HG03103 (cell line): Measurements from ENCODE around the gene LPP.

ENCODE experiments used
- ATAC-seq: cut with Tn5 transposase; IDR thresholded peaks from one replicate; pipeline ENCODE4 v1.9.1; 2021; ENCODE audit warnings: low read depth; ENCODE audit not compliant: unreplicated experiment

LPP gene

DNA sequence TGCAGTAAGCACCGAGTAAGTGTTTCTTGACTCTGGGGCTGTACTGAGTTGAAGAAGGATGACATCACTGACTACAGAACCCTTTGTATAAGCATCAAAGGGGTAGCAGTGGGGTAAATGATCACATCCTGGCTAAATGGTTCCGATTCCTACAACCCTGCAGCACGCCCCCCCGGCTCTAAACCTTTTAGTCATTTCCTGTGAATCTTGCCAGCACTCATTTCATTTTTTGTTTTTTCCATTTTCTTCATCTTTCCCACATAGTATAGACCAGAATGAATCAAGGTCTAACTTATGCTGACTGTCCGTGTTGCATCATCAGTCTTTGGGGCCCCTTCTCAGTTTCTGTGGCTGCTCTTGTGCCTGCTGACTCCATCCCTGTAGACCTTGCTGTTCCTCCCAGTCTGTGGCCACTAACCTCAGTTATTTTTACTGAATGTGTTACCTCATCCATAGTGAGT lies 634.7 kb downstream of the LPP start:
- ATAC-seq = no peak

DNA sequence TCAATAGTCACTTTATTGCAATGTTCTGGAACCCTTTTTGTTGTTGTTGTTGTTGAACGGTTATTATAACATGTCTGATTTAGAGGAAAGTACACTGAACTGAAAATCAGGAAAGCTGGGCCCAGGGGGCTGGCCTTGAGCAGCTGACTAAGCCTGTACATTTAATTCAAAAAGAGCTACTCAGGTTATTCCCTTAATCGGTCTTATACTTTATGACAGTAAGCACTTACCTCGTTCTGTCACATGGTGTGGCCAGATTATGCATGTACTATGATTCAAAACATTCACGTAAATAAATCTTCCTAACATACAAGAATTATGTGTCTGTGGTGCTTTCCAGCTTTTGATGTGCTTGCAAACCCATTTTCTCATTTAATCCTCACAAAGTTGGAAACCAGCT lies 635.3 kb downstream of the LPP start:
- ATAC-seq = no peak

DNA sequence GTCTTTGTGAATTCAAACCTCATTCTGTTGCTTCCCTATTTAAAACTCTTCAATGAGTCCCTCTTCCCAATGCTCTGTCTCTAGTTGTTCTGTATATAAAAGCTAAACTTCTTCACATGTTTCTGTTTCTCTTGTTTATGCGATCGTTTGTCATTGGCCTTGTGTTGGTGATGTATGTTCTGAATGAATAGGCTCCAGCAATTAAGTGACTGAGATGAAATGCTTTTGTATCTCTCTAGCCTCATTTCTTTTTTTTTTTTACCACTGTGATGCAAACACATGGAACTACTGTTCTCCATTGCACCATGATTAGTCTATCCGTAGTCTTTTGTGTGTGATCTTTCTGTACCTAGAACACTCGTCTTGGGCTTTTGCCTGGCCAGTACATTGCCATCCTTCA lies 637.4 kb downstream of the LPP start:
- ATAC-seq = no peak

DNA sequence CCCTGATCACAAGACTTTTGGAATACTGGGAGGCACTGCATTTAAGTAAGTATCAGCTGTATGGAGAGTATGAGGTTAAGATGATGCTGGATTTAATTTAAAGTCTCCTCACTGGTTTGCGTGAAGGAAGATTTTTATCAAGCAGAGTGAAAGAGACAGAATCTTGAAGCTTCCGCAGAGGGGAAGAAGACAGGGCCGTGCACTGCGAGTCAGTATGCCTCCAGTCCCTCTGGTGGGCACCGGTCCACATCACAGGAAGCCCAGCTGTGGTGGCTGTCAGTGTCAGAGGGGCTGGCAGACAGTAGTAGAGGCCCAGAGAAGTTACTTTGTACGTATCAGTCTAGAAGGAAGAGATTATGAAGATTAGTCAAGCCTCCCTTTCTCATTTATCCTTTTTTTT lies 638.8 kb downstream of the LPP start:
- ATAC-seq = no peak

DNA sequence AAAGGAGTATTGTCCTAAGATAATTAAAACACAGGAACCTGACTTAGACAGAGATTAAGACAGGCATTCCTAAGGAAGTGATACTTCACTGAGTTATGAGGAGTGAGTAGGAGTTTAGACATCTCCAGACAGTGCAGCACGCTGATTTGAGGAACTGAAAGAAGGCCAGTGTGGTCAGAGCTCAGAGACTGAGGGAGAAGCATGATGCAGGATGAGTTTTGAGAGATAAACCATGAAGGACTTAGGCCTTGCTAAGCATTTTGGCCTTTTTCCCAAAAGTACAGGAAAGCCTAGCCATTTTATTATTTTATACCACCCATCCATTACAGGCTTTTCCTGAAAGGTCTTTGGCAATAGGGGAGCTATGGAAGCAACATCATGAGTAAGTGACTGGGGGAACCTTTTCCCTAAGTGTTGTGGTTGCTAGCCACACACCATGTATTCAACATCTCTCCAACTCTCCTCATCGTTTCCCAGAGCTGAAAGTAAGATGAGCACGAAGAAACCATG lies 642.2 kb downstream of the LPP start:
- peak; percentile 78 for ATAC-seq

DNA sequence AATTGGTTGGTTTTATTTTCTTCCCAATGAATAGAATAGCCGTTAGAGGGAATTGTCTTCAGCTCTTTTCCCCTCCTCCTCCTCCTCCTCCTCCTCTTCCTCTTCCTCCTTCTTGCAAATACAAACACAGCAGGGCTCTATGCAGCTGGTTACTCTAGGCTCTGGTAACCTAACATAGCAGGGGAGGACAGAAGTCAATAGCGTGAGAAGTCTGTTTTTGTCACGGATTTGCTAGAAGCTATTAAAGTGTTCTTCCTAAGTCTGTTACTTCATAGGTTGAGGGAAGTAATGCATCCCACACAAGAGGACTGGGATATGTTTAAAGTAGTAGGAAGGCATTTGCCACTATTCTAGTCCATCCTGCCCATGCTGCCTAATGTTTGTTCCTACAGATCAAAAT lies 643.1 kb downstream of the LPP start:
- no peak for ATAC-seq

DNA sequence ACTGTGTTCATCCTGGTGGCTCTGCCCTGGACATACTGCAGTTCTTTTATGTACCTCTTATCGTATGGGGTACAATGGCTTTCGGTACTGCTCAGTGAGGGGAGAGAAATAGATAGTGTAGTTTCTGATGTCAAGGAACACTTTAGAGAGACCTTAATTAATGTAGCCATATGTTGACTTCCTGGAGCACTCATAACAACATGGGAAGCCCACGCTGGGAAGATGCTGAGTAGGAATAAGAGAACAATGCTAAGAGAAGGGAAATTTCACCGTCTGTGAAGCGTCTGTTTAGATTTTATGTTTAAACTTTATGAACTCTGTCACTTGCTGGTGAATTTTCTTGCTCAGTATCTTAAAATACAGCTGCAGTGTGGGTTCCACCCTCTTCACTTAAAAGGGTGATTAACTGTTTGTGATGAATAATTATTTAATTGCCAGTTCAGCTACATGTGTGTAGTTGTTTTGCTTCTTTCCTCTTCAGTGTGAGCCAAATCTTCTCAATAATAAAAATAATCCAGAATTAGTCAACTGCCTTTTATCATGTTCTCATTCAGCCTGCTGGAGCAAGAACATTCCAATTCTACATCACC lies 644.7 kb downstream of the LPP start:
- no peak for ATAC-seq

DNA sequence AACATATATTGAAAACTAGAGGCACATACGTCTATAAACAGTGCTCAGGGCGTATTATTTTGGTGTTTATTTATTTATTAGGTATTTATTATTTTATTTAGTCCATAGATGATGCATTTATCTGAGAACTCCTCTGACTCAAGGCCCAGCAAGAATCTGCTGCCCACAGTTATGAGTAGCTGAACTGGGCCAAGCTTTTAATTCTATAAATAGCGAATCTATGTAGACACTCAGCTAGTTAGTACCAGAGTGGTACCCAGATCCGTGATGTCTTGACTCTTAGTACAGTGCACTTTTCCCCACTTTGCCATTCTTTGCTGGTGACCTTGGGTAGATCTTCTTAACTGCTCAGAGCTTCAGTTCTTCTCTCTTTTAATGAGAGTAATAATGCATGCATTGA lies 647.4 kb downstream of the LPP start:
- ATAC-seq = no peak

DNA sequence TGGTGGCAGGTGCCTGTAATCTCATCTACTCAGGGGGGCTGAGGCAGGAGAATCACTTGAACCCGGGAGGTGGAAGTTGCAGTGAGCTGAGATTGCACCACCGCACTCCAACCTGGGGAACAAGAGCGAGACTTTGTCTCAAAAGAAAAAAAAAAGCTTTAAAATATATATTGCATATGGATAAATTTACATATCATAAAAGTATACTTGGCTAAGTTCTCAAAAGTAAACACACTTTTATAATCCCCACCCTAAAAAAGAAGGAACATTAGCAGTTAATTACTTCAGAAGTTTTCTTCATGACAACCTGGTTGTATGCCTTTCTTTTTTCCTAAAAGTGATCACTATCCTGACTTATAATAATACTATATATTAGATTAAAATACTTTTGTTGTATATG lies 648.7 kb downstream of the LPP start:
- ATAC-seq = no peak

DNA sequence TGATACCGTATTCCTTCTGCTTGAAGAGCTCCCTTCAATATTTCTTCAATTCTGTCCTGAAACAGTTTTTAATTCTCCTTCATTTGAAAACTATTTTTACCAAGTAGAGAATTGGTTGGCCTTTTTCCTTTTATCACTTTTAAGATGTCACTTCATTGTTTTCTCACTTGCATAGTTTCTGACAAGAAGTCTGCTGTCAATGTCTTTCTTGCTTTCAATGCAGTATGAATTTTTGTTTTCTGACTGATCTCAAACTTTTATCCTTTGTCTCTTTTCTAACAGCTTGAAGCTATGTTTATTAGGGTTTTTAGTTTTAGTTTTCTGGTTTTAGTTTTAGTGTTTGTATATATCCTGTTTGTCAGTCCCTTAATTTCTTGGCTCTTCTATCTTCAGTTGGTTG lies 653.0 kb downstream of the LPP start:
- no peak for ATAC-seq

DNA sequence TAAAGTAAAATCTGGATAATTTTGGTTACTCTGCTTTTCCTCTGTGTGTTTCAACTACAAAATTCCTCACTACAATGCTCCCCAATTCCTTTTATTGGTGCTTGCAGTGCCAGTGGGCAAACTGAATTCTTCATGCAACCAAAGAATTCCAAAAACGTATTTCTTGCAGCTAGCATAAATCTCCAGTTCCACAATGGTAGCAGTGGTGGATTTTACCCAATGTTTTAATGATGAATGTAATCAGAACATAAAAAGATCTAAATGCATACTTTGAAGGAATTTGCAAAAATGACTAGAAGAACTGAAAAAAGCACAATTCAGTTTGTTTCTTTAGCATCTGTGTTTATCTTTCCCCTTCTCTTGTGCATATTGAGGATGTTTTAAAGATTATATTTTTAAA lies 658.2 kb downstream of the LPP start:
- ATAC-seq = no peak

DNA sequence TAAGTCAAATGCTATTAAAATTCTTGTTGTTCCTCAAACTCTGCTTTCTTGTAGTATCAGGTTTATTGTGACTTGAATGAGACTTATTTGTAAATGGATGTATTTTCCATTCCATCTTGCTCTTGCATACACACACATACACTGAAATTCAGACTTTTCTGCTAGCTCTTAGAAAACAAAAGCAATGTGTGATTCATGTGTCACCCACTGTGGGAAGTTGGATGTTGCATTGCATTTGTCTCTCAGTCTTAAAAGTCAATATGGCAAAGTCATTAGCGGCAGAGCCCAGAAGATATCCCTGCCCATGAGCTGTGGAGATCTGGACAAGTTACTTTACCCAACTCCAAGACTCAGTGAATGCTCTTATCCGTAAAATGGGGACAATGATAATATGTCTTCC lies 660.6 kb downstream of the LPP start:
- ATAC-seq = no peak

DNA sequence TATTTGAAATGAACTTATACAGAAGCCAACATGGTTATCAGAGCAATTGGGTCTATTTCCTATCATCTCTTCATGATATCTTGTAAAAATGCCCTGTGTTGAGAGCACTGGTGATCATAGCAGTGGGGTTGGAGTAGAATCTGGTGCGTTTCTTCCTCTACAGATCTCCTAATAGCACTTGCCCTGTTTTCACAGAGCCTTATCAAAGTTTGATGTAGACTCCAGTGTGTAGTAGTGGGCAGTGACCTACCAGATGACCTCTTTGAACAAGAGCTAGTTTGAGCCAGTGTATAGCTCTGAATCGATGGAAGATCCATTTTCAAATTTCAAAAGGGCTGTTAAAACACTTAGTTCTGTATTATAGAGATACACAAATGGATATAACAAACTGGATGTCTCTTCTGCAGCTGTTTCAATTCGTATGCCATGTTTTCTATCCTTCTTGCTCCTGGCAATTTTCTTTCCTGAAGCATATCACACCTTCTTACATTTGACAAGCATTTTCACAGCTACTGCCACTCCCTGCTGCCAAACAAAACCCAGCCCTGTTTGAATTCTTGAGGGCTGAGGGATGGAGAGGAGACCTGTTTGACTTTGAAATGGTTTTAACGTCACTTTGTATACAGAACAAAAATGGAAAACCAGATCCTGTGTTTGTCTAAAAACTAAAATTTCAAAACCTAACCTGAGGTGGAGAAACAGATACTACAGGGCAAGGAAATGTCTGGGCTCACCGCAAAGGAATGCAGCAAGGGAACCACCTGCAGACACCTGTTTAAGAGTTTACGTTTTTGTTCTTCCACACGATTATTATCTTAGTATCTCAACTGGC lies 663.4 kb downstream of the LPP start:
- ATAC-seq = no peak

DNA sequence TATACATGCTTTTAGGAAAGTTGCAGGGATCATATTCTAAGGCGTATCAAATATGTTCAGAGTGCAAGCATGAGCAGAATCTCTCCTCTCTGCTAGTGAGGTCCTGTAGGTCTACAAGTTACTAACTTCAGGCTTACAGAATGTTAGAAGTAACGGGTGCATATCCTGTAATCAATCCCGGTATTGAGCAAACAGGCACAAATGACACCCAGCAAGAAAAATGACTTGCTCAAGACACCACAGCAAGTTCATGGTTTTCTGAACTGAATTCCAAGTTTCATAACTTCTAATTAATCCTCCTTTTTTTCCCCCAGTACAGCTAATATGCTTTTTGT lies 663.9 kb downstream of the LPP start:
- no peak for ATAC-seq

DNA sequence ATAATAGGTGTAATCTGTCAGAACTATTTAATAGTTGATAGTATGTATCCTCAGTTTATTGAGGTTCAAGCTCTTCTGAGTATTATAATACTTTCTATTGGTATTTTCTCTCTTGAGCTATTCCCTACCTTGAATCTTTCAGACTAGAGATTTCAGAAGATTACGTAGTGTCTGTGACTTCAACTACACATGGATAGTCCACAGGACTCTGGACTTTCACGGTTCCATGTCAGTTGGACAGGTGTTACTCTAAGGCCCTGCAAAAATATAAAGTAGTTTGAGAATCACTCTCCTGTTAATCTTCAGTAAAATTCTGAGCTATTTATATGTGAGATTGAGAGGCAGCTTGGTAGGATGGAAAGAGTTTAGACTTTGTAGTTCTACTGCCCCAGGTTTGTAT lies 664.3 kb downstream of the LPP start:
- ATAC-seq = no peak

DNA sequence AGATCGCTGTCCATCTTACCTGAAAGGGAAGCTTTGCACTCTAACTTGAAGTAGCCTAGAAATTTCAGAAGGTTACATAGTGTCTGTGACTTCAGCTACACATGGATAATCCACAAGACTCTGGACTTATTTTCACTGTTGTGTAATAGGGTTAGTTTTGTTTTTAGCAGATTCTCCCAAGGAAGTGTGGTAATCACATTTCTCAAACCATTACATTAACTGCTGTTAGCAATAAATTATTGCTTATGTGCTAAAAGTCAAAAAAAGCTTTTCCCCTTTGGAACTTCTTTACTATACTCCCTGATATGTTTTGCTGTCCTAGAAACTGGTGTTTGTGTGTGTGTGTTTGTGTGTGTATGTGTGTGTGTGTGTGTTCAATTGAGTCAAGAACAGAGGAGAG lies 666.0 kb downstream of the LPP start:
- ATAC-seq = no peak

DNA sequence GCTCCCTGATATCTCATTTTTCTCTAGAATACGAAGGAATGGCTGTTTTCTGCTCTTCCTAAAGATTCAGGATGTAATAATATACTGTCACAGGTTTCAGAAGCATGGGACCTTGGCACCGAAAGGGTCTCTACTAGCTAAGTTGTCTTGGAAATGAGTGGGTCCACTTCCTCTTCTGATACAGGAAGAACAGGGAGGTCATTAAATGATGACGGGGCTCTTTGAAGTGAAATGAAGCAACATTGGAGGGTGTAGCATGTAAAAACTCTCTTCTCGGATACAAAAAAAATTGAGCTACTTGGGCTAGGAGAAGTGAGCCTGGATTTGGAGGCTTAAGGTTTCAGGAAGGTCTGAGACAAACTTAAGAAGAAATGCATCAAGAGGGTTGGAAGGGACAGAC lies 668.0 kb downstream of the LPP start:
- no peak for ATAC-seq

DNA sequence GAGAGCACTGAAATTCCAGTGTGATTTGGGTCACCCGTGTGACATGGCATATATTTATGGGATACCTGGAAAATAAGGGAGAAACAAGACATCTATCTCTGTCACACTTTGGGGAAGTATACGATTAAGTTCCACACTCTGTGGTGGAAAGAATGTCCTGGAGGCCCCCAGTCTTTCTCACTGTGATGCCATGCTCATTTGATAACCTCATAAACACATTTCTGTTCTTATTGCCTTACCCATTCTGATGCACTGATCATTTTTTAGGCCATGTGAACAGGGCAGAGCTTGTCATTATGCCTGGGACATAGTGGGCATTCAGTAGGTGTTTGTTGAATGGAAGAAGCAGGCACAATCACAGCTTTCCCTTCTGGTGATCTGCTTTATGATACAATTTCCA lies 668.5 kb downstream of the LPP start:
- ATAC-seq = no peak

DNA sequence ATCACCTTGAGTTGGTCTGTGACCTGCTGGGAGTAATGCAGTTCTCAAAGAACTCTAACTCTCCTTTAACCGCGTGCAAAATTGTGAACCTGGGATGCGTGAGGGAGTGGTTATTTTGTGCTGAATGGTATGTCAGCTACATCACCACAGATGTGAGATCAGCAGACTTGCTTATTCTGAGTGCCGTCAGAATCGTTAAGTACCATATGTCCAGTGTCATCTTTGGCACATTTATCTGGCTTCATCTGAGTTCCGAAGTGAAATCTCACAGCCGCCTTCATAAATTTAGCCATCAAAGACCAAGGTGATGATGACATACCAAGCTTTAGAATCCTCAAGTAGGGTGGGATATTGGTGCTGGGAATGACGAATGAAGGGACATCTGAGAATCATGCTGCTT lies 670.6 kb downstream of the LPP start:
- no peak for ATAC-seq

DNA sequence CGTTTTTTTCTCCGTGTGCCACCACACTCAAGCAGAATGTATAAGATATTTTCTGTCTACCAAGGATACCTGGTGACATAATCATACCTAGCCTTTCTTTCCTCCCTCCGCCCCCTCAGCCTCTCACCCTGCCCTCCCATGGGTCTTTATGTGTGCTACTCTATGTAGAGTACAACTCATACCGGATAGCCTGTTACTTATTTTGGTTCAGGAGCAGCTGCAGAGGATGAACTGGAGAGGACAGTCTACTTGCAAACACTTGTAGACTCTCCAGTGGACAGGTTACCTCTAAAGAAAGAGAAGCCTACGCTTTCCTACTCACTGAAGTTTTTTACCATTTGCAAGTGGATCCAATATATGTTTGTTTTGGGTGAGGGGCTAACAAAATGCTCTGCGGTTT lies 671.9 kb downstream of the LPP start:
- no peak for ATAC-seq

DNA sequence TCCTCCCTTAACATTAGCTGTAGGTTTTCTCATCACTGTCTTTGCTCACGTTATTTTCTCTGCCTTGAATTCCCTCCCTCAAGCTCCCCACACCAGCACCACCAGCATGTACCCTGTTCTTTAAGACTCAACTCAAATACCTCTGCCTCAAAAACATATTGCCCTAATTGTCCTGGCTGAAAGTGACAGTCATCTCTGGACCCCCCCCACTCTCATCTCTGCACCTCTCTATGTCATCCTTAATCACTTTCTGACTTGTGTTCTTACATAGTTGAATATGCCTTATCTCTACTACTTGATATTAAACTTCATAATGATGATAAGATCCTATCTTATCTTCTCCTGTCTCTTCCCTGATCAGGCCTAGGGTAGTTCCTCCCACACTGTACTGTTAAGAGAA lies 672.6 kb downstream of the LPP start:
- ATAC-seq = no peak

DNA sequence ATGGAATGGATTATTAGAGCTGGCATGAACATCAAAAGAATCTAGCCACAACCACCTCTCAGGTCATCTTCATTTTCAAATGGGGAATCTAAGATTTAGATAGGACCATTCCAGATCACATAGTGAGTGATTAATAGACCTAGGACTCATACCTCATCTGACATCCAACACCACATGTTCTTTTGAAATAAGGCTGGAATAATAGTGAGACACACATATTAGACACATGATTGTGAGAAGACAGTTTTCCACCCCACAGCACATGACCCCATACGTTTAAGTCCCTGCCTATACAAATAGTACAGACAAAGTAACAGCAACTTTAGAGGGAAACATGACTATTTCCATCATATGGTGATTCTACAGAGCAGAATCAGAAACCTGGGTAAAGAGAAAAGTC lies 673.1 kb downstream of the LPP start:
- no peak for ATAC-seq
